HUES6 (cell line): ENCODE data around the gene ST6GALNAC5.
"Not testable (repeated sequence)": the region's sequence is repeated elsewhere in the genome, so short reads cannot be mapped to it uniquely, and the experiment has no call there.

Experiments used
- H3K27ac ChIP-seq: 2 replicates; pipeline ENCODE4 v1.7.0; 2013; ENCODE audit warnings: low read depth, mild to moderate bottlenecking, low read length, inconsistent platforms
- H3K27me3 ChIP-seq: 2 replicates; pipeline ENCODE4 v1.6.1; 2013; ENCODE audit warnings: low read length; ENCODE audit not compliant: control insufficient read depth, insufficient read depth
- H3K36me3 ChIP-seq: 2 replicates; pipeline ENCODE4 v1.6.1; 2013; ENCODE audit warnings: low read length; ENCODE audit not compliant: control insufficient read depth, insufficient read depth
- H3K4me1 ChIP-seq: 2 replicates; pipeline ENCODE4 v1.6.1; 2013; ENCODE audit warnings: low read length; ENCODE audit not compliant: control insufficient read depth, insufficient read depth
- H3K4me3 ChIP-seq: 2 replicates; pipeline ENCODE4 v1.5.1; 2013; ENCODE audit warnings: low read depth, low read length
- H3K9ac ChIP-seq: one replicate; pipeline ENCODE4 v1.6.1; 2013; ENCODE audit warnings: mild to moderate bottlenecking, low read length
- H3K9me3 ChIP-seq: 2 replicates; pipeline ENCODE4 v1.6.1; 2013; ENCODE audit warnings: low read depth, low read length; ENCODE audit not compliant: control insufficient read depth, insufficient read depth

Gene ST6GALNAC5

GRCh38 chr1:76957961-76958360 is 90.7 kb downstream of the ST6GALNAC5 start:
- H3K27me3 ChIP-seq: no peaks in the 10 kb centered on the region
- no peak overlapping the region for H3K4me3 ChIP-seq
- H3K27ac ChIP-seq: no peak overlapping the region
- H3K36me3 ChIP-seq: no peaks in the 10 kb centered on the region
- H3K9me3 ChIP-seq: no peaks in the 10 kb centered on the region; the same call in 1 of the 2 replicates
- peaks cover 11% of the 10 kb centered on the region; the same call in 1 of the 2 replicates for H3K4me1 ChIP-seq
- no peak overlapping the region for H3K9ac ChIP-seq

GRCh38 chr1:76958828-76959227 is 91.5 kb downstream of the ST6GALNAC5 start:
- no peak overlapping the region for H3K9ac ChIP-seq
- H3K4me3 ChIP-seq: no peak overlapping the region
- no peak overlapping the region; the same call in 1 of the 2 replicates for H3K27ac ChIP-seq
- H3K4me1 ChIP-seq: peaks cover 11% of the 10 kb centered on the region; the same call in 1 of the 2 replicates
- peaks cover 3% of the 10 kb centered on the region for H3K9me3 ChIP-seq
- H3K27me3 ChIP-seq: no peaks in the 10 kb centered on the region
- no peaks in the 10 kb centered on the region for H3K36me3 ChIP-seq

- Histone ChIP-seq H3K4me1 (peaks cover 11% of the 10 kb centered on the region; the same call in 1 of the 2 replicates), H3K9ac (peak overlapping the region; percentile 59), H3K27me3 (no peaks in the 10 kb centered on the region), H3K9me3 (peaks cover 3% of the 10 kb centered on the region), H3K4me3 (no peak overlapping the region), H3K36me3 (no peaks in the 10 kb centered on the region), H3K27ac (peak overlapping the region; percentile 74; the same call in 1 of the 2 replicates)
Measured at GRCh38 chr1:76959556-76959955, 92.3 kb downstream of the ST6GALNAC5 start.

GRCh38 chr1:76961181-76961819 is 94.0 kb downstream of the ST6GALNAC5 start:
- Histone ChIP-seq H3K36me3 (no peaks in the 10 kb centered on the region), H3K9ac (no peak overlapping the region), H3K4me3 (no peak overlapping the region), H3K27ac (peak overlapping the region; percentile 47; the same call in 1 of the 2 replicates), H3K9me3 (peaks cover 3% of the 10 kb centered on the region), H3K4me1 (peaks cover 11% of the 10 kb centered on the region; the same call in 1 of the 2 replicates), H3K27me3 (no peaks in the 10 kb centered on the region)

GRCh38 chr1:76961820-76962207 is 94.5 kb downstream of the ST6GALNAC5 start:
- no peak overlapping the region for H3K27ac ChIP-seq
- H3K4me1 ChIP-seq: peaks cover 11% of the 10 kb centered on the region; the same call in 1 of the 2 replicates
- H3K27me3 ChIP-seq: no peaks in the 10 kb centered on the region
- no peak overlapping the region for H3K9ac ChIP-seq
- H3K4me3 ChIP-seq: no peak overlapping the region
- H3K9me3 ChIP-seq: peaks cover 3% of the 10 kb centered on the region
- no peaks in the 10 kb centered on the region for H3K36me3 ChIP-seq

- H3K4me3 ChIP-seq, H3K9ac ChIP-seq: not testable (repeated sequence)
Measured at GRCh38 chr1:76981267-76981666, 114.0 kb downstream of the ST6GALNAC5 start.

GRCh38 chr1:76989976-76990375 is 122.7 kb downstream of the ST6GALNAC5 start:
- Histone ChIP-seq H3K27me3 (no peaks in the 10 kb centered on the region), H3K36me3 (no peaks in the 10 kb centered on the region), H3K4me3 (no peak overlapping the region), H3K9ac (no peak overlapping the region), H3K9me3 (no peaks in the 10 kb centered on the region), H3K4me1 (no peaks in the 10 kb centered on the region), H3K27ac (no peak overlapping the region)

More at GRCh38 chr1:76981267-76981666, 114.0 kb downstream of the ST6GALNAC5 start:
- H3K27ac ChIP-seq, H3K4me1 ChIP-seq, H3K27me3 ChIP-seq, H3K36me3 ChIP-seq: not testable (repeated sequence)
- peaks cover 15% of the 10 kb centered on the region; the same call in 1 of the 2 replicates for H3K9me3 ChIP-seq

- no peaks in the 10 kb centered on the region for H3K27me3 ChIP-seq
- H3K27ac ChIP-seq: no peak overlapping the region
- no peak overlapping the region for H3K4me3 ChIP-seq
- no peaks in the 10 kb centered on the region for H3K36me3 ChIP-seq
- no peaks in the 10 kb centered on the region for H3K9me3 ChIP-seq
- no peak overlapping the region for H3K9ac ChIP-seq
- H3K4me1 ChIP-seq: no peaks in the 10 kb centered on the region
Measured at GRCh38 chr1:76993036-76993435, 125.8 kb downstream of the ST6GALNAC5 start.

- Histone ChIP-seq H3K4me1 (no peaks in the 10 kb centered on the region), H3K36me3 (no peaks in the 10 kb centered on the region), H3K4me3 (no peak overlapping the region), H3K9me3 (0 out of 2 replicates have a peak, but pooled peaks cover 3% of the 10 kb centered on the region), H3K27me3 (no peaks in the 10 kb centered on the region), H3K27ac (no peak overlapping the region), H3K9ac (no peak overlapping the region)
Measured at GRCh38 chr1:76998582-76999223, 131.4 kb downstream of the ST6GALNAC5 start.

GRCh38 chr1:77007675-77008074 is 140.4 kb downstream of the ST6GALNAC5 start:
- H3K27ac ChIP-seq: no peak overlapping the region
- peaks cover 13% of the 10 kb centered on the region; the same call in 1 of the 2 replicates for H3K4me1 ChIP-seq
- H3K9me3 ChIP-seq: peaks cover 4% of the 10 kb centered on the region; the same call in 1 of the 2 replicates

GRCh38 chr1:77010937-77011336 is 143.7 kb downstream of the ST6GALNAC5 start:
- no peaks in the 10 kb centered on the region for H3K27me3 ChIP-seq
- no peaks in the 10 kb centered on the region for H3K9me3 ChIP-seq
- H3K36me3 ChIP-seq: no peaks in the 10 kb centered on the region
- H3K27ac ChIP-seq: no peak overlapping the region
- H3K4me3 ChIP-seq: no peak overlapping the region
- H3K4me1 ChIP-seq: peaks cover 13% of the 10 kb centered on the region; the same call in 1 of the 2 replicates
- H3K9ac ChIP-seq: no peak overlapping the region

More at GRCh38 chr1:77007675-77008074, 140.4 kb downstream of the ST6GALNAC5 start:
- Histone ChIP-seq H3K4me3 (no peak overlapping the region), H3K36me3 (no peaks in the 10 kb centered on the region), H3K27me3 (no peaks in the 10 kb centered on the region), H3K9ac (no peak overlapping the region)
